ENCODE data around the gene NOVA2.

DNA sequence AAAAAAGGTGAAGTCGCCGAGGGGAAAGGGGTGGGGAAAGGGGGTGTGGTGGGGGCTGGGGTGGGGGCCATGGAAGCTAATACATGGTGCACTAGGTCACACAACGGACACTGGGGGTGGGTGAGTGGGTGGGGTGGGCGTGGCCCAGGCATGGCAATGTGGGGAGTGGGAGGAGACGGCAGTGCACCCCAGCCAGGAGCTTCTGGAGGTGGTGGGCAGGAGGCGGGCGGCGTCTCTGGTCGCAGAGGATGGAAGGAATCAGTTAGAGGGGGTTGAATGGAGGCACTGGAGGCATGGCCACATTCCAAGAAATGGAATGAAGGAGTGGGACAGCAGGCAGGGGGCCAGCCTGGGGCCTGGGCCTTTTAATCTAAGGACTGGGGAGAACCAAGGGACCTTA lies 39.9 kb downstream of the NOVA2 start:
- TF ChIP-seq, protein P1, sequence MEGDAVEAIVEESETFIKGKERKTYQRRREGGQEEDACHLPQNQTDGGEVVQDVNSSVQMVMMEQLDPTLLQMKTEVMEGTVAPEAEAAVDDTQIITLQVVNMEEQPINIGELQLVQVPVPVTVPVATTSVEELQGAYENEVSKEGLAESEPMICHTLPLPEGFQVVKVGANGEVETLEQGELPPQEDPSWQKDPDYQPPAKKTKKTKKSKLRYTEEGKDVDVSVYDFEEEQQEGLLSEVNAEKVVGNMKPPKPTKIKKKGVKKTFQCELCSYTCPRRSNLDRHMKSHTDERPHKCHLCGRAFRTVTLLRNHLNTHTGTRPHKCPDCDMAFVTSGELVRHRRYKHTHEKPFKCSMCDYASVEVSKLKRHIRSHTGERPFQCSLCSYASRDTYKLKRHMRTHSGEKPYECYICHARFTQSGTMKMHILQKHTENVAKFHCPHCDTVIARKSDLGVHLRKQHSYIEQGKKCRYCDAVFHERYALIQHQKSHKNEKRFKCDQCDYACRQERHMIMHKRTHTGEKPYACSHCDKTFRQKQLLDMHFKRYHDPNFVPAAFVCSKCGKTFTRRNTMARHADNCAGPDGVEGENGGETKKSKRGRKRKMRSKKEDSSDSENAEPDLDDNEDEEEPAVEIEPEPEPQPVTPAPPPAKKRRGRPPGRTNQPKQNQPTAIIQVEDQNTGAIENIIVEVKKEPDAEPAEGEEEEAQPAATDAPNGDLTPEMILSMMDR (IDR thresholded peaks at IDR 0.05): no peak
- TF ChIP-seq POLR2A (IDR thresholded peaks at IDR 0.05): no peak

All from esophagus squamous epithelium (tissue), 4 donors.